ENCODE measurements around the gene CAPN13. TPM values are rescaled to one million over a fixed set of nuclear protein-coding genes. Genes with fewer than 3 reads are reported as not detected.

CAPN13 gene, protein sequence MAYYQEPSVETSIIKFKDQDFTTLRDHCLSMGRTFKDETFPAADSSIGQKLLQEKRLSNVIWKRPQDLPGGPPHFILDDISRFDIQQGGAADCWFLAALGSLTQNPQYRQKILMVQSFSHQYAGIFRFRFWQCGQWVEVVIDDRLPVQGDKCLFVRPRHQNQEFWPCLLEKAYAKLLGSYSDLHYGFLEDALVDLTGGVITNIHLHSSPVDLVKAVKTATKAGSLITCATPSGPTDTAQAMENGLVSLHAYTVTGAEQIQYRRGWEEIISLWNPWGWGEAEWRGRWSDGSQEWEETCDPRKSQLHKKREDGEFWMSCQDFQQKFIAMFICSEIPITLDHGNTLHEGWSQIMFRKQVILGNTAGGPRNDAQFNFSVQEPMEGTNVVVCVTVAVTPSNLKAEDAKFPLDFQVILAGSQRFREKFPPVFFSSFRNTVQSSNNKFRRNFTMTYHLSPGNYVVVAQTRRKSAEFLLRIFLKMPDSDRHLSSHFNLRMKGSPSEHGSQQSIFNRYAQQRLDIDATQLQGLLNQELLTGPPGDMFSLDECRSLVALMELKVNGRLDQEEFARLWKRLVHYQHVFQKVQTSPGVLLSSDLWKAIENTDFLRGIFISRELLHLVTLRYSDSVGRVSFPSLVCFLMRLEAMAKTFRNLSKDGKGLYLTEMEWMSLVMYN
- polyA plus RNA-seq (2013, experiment 1 of 2; ENCODE audit: insufficient read length): not detected
- polyA plus RNA-seq (2013, experiment 2 of 2; ENCODE audit: insufficient read length): not detected

- no peak for DNase-seq
These were observed at the start of gene CAPN13 for GRCh38 chr2:30807249-30807648. Gene CAPN13 (minus strand): TSS chr2:30807446. CDS start chr2:30787325, 20,121 bp downstream.

- DNase-seq: no peak
These were observed 40.6 kb upstream of the CAPN13 start for GRCh38 chr2:30847841-30848240.

GRCh38 chr2:30847329-30847728, 40.1 kb upstream of the CAPN13 start:
- DNase-seq: no peak

- DNase-seq: no peak
These were observed 21.3 kb upstream of the CAPN13 start for GRCh38 chr2:30828586-30828985.

GRCh38 chr2:30826916-30827315, 19.7 kb upstream of the CAPN13 start:
- DNase-seq: no peak

DNA sequence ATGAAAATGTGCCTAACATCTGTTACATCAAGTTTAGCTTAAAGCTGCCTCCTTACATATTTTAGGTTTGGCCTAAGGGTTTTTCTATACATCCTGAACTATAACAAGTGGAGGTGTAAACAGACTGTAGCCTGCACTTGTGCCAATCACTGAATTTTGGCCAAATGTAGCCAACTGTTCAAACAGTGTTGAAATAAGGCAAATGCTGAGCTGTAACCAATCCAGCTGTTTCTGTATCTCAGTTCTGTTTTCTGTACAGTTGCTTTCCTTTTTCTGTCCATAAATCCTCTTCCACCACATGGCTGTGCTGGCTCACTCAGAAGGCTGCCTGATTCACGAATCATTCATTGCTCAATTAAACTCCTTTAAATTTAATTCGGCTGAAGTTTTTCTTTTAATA, 19.2 kb upstream of the CAPN13 start:
- DNase-seq: no peak

DNA sequence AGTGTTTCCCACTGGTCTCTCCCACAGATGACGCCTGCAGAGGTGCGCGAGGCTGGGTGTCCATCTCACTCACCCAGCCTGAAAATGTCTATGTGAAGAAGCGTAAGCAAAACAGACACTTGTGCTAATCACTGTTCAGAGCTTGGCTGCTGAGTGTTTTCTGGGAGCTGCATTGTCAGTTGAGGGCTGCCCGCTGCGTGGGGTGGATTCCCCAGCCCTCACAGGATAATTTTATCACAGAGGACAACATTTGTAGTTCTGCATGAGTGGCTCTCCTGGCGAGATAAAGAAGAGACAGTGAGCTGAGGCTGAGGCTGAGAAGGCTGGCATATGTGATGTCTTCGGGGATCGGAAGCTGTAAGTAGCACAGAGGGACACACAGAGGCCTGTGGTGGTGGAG, 16.2 kb upstream of the CAPN13 start:
- no peak for DNase-seq

- DNase-seq: no peak
These were observed 14.7 kb upstream of the CAPN13 start for GRCh38 chr2:30821960-30822359.

DNA sequence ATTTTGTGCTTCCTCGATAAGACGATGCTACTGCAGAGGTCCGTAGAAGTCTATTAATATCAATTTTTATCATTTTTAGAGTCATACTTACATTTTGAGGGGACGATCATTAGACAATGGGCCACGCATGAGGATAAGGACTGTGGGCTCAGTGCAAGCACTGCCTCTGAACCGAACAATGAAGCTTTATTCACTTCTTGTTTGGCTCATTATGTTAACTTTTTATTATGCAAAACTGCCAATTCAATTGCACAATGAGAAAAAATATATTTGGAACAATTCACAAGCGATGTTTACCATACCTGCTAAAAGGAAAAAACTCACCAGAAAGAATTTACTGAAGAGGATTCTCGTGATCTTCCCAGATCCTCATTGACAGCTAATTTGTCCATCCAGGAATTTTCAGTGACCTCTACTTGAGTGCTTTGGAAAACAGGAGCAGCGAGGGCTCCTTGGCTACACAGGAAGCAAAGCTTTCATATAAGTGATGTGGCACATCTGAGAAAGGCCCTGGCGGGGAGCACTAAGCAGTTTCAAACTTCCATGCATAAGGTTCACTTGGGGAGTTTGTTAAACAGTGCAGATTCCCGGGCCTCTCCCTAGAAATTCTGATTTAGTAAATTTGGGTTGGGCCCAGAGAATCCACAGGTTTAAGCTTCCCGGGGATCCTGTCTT, 13.3 kb upstream of the CAPN13 start:
- DNase-seq: no peak

DNA sequence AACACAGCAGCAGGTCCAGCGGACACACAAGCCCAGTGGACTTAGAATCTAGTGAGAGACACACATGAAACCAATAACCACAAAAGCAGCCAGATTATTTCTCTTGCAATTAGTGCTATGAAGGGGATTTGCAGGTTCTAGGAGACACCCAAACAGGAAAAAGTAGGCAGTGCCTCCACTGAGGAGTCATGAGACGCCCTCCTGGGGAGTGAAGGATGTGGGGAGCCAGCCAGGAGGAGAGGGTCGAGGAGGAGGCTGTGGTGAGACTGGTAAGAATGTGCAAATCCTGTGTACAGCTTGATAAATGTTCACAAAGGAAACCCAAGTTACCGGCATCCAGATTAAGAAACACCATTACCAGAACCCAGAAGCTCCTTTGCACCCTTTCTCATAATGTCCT, 2.7 kb upstream of the CAPN13 start:
- DNase-seq: no peak

DNA sequence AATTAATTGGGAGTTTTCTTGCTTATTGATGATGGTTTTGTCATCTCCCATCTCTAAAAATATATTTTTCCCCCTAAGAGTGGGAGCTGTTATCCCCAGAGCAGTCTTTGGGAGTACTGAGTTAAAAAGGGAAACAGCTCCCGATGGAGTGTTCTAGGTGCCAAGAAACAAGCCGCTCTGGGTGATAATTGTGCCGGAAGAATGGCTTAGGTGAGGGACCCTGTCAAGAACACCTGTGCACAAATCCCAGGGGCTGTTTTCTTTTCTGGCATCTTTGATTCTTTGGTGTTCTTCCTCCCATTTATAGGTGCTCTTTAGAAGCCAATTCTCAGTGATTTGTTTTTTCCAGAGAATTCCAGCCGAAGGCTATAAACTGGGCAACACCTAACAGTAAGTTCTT, 1.4 kb upstream of the CAPN13 start:
- DNase-seq: no peak

GRCh38 chr2:30803281-30803680, 4.0 kb downstream of the CAPN13 start:
- DNase-seq: no peak

- no peak for DNase-seq
These were observed 4.6 kb downstream of the CAPN13 start for GRCh38 chr2:30802611-30803010.

DNA sequence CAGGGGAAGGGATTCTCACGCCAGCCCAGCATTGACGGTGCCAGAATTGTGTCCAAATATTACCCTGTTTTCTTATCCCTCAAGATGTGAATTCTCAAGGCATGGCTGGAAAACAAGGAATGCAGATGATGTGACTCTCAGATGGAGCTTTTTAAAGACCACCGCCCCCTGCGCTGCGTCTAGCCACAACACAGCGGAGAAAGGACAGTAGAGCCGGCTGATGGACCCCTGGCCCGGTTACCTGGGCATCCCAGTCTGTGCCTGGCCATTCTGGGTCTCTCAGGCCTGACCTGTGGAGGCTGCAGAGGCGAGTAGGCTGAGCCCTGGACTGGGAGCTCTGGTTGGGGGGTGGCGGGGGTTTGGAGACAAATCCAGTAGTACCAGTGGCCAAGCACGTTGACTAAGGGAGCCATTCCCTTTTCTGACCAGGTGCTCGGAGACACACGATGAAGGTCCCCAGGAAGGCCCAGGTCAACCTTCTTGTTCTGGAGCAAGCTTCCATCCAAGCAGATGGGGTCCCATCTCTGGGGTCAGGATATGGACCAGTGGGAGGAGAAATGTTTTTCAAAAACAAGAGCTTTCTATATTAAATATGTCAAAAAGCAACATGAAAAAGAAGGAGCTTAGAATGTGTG, 5.3 kb downstream of the CAPN13 start:
- no peak for DNase-seq

DNA sequence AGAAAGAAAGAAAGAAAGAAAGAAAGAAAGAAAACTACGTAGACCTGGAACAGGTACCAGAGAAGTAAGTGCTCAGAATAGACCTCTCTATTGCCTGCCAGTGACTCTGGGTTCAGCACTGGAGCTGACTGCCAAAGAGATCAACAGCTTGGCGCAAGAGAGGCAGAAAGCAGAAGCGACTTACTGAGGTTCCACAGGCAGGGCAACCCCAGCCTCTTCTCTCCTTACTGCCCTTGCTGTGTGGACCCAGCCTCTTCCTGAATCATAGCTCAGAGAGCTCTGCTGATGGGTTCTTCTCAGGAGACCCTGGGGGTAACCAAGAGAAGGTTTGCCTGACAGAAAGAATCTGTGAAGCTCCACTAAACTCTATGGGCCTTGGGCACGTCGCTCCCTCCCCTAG, 7.1 kb downstream of the CAPN13 start:
- no peak for DNase-seq

DNA sequence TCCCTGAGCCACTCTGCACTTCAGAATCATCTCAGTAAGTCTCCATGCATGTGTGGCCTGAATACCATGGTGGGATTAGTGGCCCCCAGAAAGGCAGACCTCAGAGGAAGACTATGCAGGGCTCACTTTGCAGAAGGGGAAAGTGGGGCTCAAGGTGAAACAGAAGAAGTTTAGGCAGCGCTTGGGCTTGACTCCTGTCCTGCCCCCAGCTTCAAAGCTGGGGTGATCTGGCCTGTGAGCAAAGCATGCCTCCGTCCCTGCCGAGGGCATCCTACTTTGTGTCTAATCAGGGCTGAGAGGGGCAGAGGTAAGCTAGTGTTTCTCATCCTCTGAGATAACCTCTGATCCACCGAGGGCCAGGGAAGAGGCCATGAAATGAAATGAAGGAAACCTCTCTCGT, 7.9 kb downstream of the CAPN13 start:
- no peak for DNase-seq

- no peak for DNase-seq
These were observed 8.7 kb downstream of the CAPN13 start for GRCh38 chr2:30798536-30798991.

DNA sequence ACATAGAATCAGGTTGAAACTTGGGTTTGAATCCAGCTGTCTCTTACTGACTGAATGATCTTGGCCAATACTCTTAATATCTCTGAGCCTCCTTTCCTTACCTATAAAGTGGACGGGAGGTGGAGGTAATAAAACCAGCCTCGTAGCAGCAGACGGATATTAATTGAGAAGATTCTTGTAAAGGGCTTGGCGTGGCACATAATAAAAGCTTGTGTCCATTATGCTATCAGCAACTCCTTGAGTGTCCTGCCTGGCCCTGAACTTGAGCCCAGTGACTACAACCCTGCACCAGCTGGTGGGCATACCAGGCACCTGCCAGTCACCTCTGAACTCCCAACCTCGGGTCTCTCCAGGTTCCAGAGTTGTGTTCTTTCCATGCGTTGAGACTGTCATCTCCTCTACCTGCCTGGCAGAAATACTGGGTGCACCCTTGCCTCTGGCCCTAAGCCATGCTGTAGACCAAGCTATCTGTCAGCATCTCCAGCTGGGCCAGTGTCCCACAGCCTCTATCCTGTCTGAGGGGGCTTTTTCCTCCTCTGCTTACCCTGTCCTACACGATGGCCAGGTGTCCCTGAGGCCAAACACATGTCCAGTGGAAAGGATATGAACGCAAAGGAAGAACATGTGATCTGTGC, 9.7 kb downstream of the CAPN13 start:
- no peak for DNase-seq

- no peak for DNase-seq
These were observed 10.5 kb downstream of the CAPN13 start for GRCh38 chr2:30796699-30797098.

DNA sequence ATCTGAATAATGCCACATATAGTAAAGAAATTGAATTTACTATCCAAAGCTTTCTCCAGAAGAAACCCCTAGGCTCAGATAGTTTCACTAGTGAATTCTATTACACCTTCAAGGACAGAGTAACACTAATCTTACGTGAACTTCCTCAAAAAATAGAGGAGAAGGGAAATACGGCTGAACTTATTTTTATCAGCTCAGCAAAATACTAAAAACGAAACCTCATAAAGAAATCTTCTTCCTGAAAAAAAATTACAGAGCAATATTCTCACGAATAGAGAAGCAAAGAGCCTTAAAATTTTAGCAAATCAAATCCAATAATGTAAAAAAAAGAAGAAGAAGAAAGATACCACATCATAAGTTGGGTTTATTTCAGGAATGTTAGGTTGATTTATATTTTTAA, 14.7 kb downstream of the CAPN13 start:
- no peak for DNase-seq

DNA sequence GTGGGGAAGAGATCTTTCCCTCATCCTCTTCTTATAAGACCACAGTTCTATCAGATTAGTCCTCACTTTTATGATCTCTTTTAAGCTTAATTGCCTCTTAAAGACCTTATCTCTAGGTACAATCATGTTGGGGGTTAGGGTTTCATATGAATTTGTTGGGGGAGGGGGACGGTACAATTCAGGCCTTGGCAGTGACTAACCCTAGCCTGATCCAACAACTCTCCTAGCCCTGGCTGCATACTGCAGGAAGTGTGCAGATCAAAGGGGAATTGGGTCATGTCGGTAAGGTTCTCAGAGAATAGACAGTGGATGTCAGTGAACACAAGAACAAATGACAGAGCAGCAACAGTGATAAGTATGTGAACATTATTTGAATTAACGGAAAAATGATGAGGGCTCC, 16.4 kb downstream of the CAPN13 start:
- no peak for DNase-seq

DNA sequence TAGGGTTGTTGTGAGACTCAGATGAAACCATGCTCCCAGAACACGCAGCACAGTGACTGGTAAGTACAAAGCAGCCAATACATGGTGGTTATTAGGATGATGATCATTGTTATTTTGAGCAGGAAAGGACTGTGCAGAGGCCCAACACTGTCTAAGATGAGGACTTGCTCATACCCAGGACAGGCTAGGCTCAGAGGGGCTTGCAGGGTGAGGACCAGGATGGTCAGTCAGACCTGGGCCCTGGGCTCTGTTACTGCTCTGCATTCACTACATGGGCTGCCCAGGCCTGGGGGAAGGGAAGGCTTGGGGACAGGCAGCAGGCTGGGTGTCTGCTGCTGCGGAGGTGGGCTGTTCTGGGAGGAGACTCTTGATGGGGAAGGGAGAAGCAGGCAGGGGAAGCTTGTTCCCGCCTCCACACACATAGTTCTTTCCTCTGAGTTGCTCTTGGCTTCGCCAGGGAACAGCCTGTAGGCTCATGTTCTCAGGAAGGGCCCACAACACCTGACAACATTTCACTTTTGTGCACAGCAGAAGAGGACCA, 17.5 kb downstream of the CAPN13 start:
- DNase-seq: no peak

Data from fibroblast of skin of abdomen (primary cell).